CD8-positive, alpha-beta memory T cell (primary cell): Measurements from ENCODE around the gene TIE1. TPM values are rescaled to one million over a fixed set of nuclear protein-coding genes. Genes with fewer than 3 reads are reported as not detected.

Experiments
- CTCF ChIA-PET: fragments of 350-600 bp; sonication (Branson Sonifier 250); formaldehyde crosslinking; loops from one replicate; lab custom pipeline; 2021; ENCODE audit warnings: antibody characterized with exemption; lab: Charles Lee
- POLR2A ChIA-PET: fragments of 350-600 bp; sonication (Branson Sonifier 250); formaldehyde crosslinking; loops from one replicate; lab custom pipeline; 2021; ENCODE audit warnings: antibody characterized with exemption; lab: Charles Lee
- DNase-seq, 5 donors: peaks; one replicate each; pipeline versions ENCODE4 v3.0.0 to v3.0.0-alpha.2; 2020 to 2022; ENCODE audit warnings: mixed read lengths in 1 of 5
- H3K27ac ChIP-seq: one replicate; pipeline ENCODE4 v1.7.0; 2013; ENCODE audit warnings: low read depth, mild to moderate bottlenecking, low read length, moderate library complexity
- H3K27me3 ChIP-seq: 2 replicates; pipeline ENCODE4 v1.7.0; 2013; ENCODE audit warnings: low read length, mild to moderate bottlenecking; ENCODE audit not compliant: insufficient read depth, poor library complexity, severe bottlenecking
- H3K36me3 ChIP-seq: 2 replicates; pipeline ENCODE4 v1.7.0; 2013; ENCODE audit warnings: mild to moderate bottlenecking, low read length, moderate library complexity; ENCODE audit not compliant: insufficient read depth
- H3K4me1 ChIP-seq: 2 replicates; pipeline ENCODE4 v1.7.0; 2013; ENCODE audit warnings: mild to moderate bottlenecking, low read length, moderate library complexity; ENCODE audit not compliant: insufficient read depth
- H3K4me3 ChIP-seq: 2 replicates; pipeline ENCODE4 v1.7.0; 2013; ENCODE audit warnings: mild to moderate bottlenecking, low read length
- H3K9me3 ChIP-seq: 2 replicates; pipeline ENCODE4 v1.7.0; 2013; ENCODE audit warnings: mild to moderate bottlenecking, low read length
- H3K27ac Mint-ChIP-seq, 8 donors: one replicate each; pipeline ENCODE4 v1.8.0; 2020 to 2021; ENCODE audit warnings: mixed read lengths in 8 of 8, mild to moderate bottlenecking in 6 of 8, inconsistent platforms in 3 of 8, moderate library complexity in 3 of 8
- H3K27me3 Mint-ChIP-seq, 2 donors: one replicate each; pipeline ENCODE4 v1.8.0; 2020 to 2021; ENCODE audit warnings: mixed read lengths in 2 of 2, mild to moderate bottlenecking in 1 of 2, moderate library complexity in 1 of 2
- H3K36me3 Mint-ChIP-seq, 3 donors: one replicate each; pipeline ENCODE4 v1.8.0; 2020 to 2021; ENCODE audit warnings: mixed read lengths in 3 of 3, inconsistent platforms in 1 of 3, mild to moderate bottlenecking in 1 of 3
- H3K4me1 Mint-ChIP-seq, 3 donors: one replicate each; pipeline ENCODE4 v1.8.0; 2020 to 2021; ENCODE audit warnings: mixed read lengths in 3 of 3, inconsistent platforms in 1 of 3, mild to moderate bottlenecking in 1 of 3
- H3K4me3 Mint-ChIP-seq, 7 donors: one replicate each; pipeline ENCODE4 v1.8.0; 2020 to 2021; ENCODE audit warnings: mixed read lengths in 7 of 7, mild to moderate bottlenecking in 6 of 7, moderate library complexity in 4 of 7, inconsistent platforms in 2 of 7
- H3K9me3 Mint-ChIP-seq, 5 donors: one replicate each; pipeline ENCODE4 v1.8.0; 2020 to 2022; ENCODE audit warnings: mixed read lengths in 5 of 5, mild to moderate bottlenecking in 3 of 5, moderate library complexity in 2 of 5, inconsistent platforms in 1 of 5
- polyA plus RNA-seq: library from polyadenylated mRNA; unstranded; fragments of 300-500 nt; fragmentation: Illumina TruSeq; gene quantifications from one replicate; pipeline ENCODE4 v1.2.3, GENCODE V29; 2021
- total RNA-seq, 2 experiments: library from RNA; stranded (reverse); gene quantifications; one replicate each; pipeline ENCODE4 v1.2.3, GENCODE V29; 2021

The TIE1 gene
- total RNA-seq (under 1 TPM; 0.31 to 0.33 TPM), polyA plus RNA-seq (not detected)

GRCh38 chr1:43300378-43301094 is at the start of gene TIE1:
Gene TIE1 (plus strand): TSS chr1:43300982. CDS start chr1:43301072, 90 bp downstream.
- peaks cover 8% of the 10 kb centered on the region for H3K4me1 ChIP-seq
- H3K36me3 ChIP-seq, result no peaks in the 10 kb centered on the region
- H3K27ac Mint-ChIP-seq, result no peak within 1 kb of the TSS
- CTCF ChIA-PET, result no interaction called here
- H3K27me3 Mint-ChIP-seq, result peaks cover 1 to 15% of the 10 kb centered on the region in 2 donors
- no peaks in the 10 kb centered on the region for H3K27me3 ChIP-seq
- H3K4me3 Mint-ChIP-seq, result no peak within 1 kb of the TSS
- POLR2A ChIA-PET, result no interaction called here
- no peaks in the 10 kb centered on the region for H3K9me3 Mint-ChIP-seq
- no peak within 1 kb of the TSS for H3K27ac ChIP-seq
- H3K4me1 Mint-ChIP-seq, result peaks cover 7 to 8% (median 7%) of the 10 kb centered on the region in 3 donors
- H3K4me3 ChIP-seq, result no peak within 1 kb of the TSS
- no peaks in the 10 kb centered on the region for H3K9me3 ChIP-seq
- no peaks in the 10 kb centered on the region for H3K36me3 Mint-ChIP-seq
- no peak for DNase-seq

- Mint-ChIP-seq H3K36me3 (no peaks in the 10 kb centered on the region), H3K4me3 (no peak overlapping the region), H3K9me3 (no peaks in the 10 kb centered on the region), H3K27me3 (peaks cover 2 to 28% of the 10 kb centered on the region in 2 donors), H3K27ac (no peak overlapping the region), H3K4me1 (no peaks in the 10 kb centered on the region)
- H3K27ac ChIP-seq, result no peak overlapping the region
- CTCF ChIA-PET, result no interaction called here
- no peaks in the 10 kb centered on the region for H3K4me1 ChIP-seq
- POLR2A ChIA-PET, result no interaction called here
- no peak for DNase-seq
- H3K9me3 ChIP-seq, result no peaks in the 10 kb centered on the region
- H3K4me3 ChIP-seq, result no peak overlapping the region
- H3K36me3 ChIP-seq, result no peaks in the 10 kb centered on the region
- H3K27me3 ChIP-seq, result no peaks in the 10 kb centered on the region
Observed at GRCh38 chr1:43251024-43251423, 49.8 kb upstream of the TIE1 start.

GRCh38 chr1:43252225-43252624 is 48.6 kb upstream of the TIE1 start:
- H3K4me3 ChIP-seq, result no peak overlapping the region
- H3K4me1 Mint-ChIP-seq, result no peaks in the 10 kb centered on the region
- no peaks in the 10 kb centered on the region for H3K36me3 Mint-ChIP-seq
- H3K9me3 Mint-ChIP-seq, result no peaks in the 10 kb centered on the region
- H3K27ac ChIP-seq, result no peak overlapping the region
- H3K27me3 Mint-ChIP-seq, result peaks cover 4 to 29% of the 10 kb centered on the region in 2 donors
- no peaks in the 10 kb centered on the region for H3K27me3 ChIP-seq
- H3K9me3 ChIP-seq, result no peaks in the 10 kb centered on the region
- ChIA-PET CTCF (no interaction called here), POLR2A (no interaction called here)
- no peak overlapping the region for H3K4me3 Mint-ChIP-seq
- no peak overlapping the region for H3K27ac Mint-ChIP-seq
- DNase-seq, result no peak
- H3K4me1 ChIP-seq, result no peaks in the 10 kb centered on the region
- H3K36me3 ChIP-seq, result no peaks in the 10 kb centered on the region

- Histone ChIP-seq H3K27me3 (no peaks in the 10 kb centered on the region), H3K4me3 (no peak overlapping the region), H3K4me1 (no peaks in the 10 kb centered on the region), H3K9me3 (no peaks in the 10 kb centered on the region), H3K36me3 (no peaks in the 10 kb centered on the region), H3K27ac (no peak overlapping the region)
- Mint-ChIP-seq H3K4me1 (no peaks in the 10 kb centered on the region), H3K36me3 (no peaks in the 10 kb centered on the region), H3K27ac (peak overlapping the region in 1 of 8 donors; percentile 91), H3K9me3 (no peaks in the 10 kb centered on the region), H3K4me3 (no peak overlapping the region), H3K27me3 (peaks cover 7 to 28% of the 10 kb centered on the region in 2 donors)
- CTCF ChIA-PET, result no interaction called here
- no peak for DNase-seq
- POLR2A ChIA-PET, result no interaction called here
Observed at GRCh38 chr1:43253173-43253572, 47.6 kb upstream of the TIE1 start.

- ChIA-PET CTCF (no interaction called here), POLR2A (no interaction called here)
- no peaks in the 10 kb centered on the region for H3K27me3 ChIP-seq
- Mint-ChIP-seq H3K4me1 (no peaks in the 10 kb centered on the region), H3K36me3 (no peaks in the 10 kb centered on the region), H3K4me3 (no peak overlapping the region), H3K27ac (no peak overlapping the region), H3K9me3 (no peaks in the 10 kb centered on the region), H3K27me3 (peaks cover 7 to 28% of the 10 kb centered on the region in 2 donors)
- no peak for DNase-seq
- no peaks in the 10 kb centered on the region for H3K36me3 ChIP-seq
- no peak overlapping the region for H3K27ac ChIP-seq
- no peaks in the 10 kb centered on the region for H3K4me1 ChIP-seq
- no peaks in the 10 kb centered on the region for H3K9me3 ChIP-seq
- no peak overlapping the region for H3K4me3 ChIP-seq
Observed at GRCh38 chr1:43253876-43254275, 46.9 kb upstream of the TIE1 start.

- Mint-ChIP-seq H3K36me3 (no peaks in the 10 kb centered on the region), H3K9me3 (no peaks in the 10 kb centered on the region), H3K27ac (no peak overlapping the region), H3K27me3 (peaks cover 7 to 23% of the 10 kb centered on the region in 2 donors), H3K4me1 (no peaks in the 10 kb centered on the region), H3K4me3 (no peak overlapping the region)
- CTCF ChIA-PET, result no interaction called here
- Histone ChIP-seq H3K4me3 (no peak overlapping the region), H3K4me1 (no peaks in the 10 kb centered on the region), H3K36me3 (no peaks in the 10 kb centered on the region), H3K27ac (no peak overlapping the region), H3K27me3 (no peaks in the 10 kb centered on the region), H3K9me3 (no peaks in the 10 kb centered on the region)
- POLR2A ChIA-PET, result no interaction called here
- no peak for DNase-seq
Observed at GRCh38 chr1:43255438-43256210, 45.2 kb upstream of the TIE1 start.

GRCh38 chr1:43256675-43257570 is 43.9 kb upstream of the TIE1 start:
- Mint-ChIP-seq H3K36me3 (no peaks in the 10 kb centered on the region), H3K9me3 (no peaks in the 10 kb centered on the region), H3K27ac (no peak overlapping the region), H3K4me1 (no peaks in the 10 kb centered on the region), H3K27me3 (peaks cover 5 to 18% of the 10 kb centered on the region in 2 donors), H3K4me3 (no peak overlapping the region)
- ChIA-PET POLR2A (no interaction called here), CTCF (no interaction called here)
- Histone ChIP-seq H3K27me3 (no peaks in the 10 kb centered on the region), H3K4me3 (no peak overlapping the region), H3K27ac (no peak overlapping the region), H3K36me3 (no peaks in the 10 kb centered on the region), H3K4me1 (no peaks in the 10 kb centered on the region), H3K9me3 (no peaks in the 10 kb centered on the region)
- no peak for DNase-seq

- Histone ChIP-seq H3K27me3 (no peaks in the 10 kb centered on the region), H3K4me3 (no peak overlapping the region), H3K4me1 (no peaks in the 10 kb centered on the region), H3K9me3 (no peaks in the 10 kb centered on the region), H3K27ac (no peak overlapping the region), H3K36me3 (no peaks in the 10 kb centered on the region)
- CTCF ChIA-PET, result no interaction called here
- POLR2A ChIA-PET, result no interaction called here
- no peak overlapping the region for H3K4me3 Mint-ChIP-seq
- H3K36me3 Mint-ChIP-seq, result no peaks in the 10 kb centered on the region
- no peak overlapping the region for H3K27ac Mint-ChIP-seq
- no peaks in the 10 kb centered on the region for H3K4me1 Mint-ChIP-seq
- no peak for DNase-seq
- H3K9me3 Mint-ChIP-seq, result peaks cover 0 to 1% (median 0%) of the 10 kb centered on the region in 5 donors
- H3K27me3 Mint-ChIP-seq, result peaks cover 5 to 10% of the 10 kb centered on the region in 2 donors
Observed at GRCh38 chr1:43258370-43258769, 42.4 kb upstream of the TIE1 start.
